GM21825 (cell line): ENCODE measurements around the gene CREB3L2.
"Not testable (repeated sequence)": the region's sequence is repeated elsewhere in the genome, so short reads cannot be mapped to it uniquely, and the experiment has no call there.

Source experiments
- ATAC-seq: cut with Tn5 transposase; IDR thresholded peaks from one replicate; pipeline ENCODE4 v1.9.1; 2021; ENCODE audit warnings: mild to moderate bottlenecking, moderate library complexity; ENCODE audit not compliant: unreplicated experiment

The CREB3L2 gene, protein sequence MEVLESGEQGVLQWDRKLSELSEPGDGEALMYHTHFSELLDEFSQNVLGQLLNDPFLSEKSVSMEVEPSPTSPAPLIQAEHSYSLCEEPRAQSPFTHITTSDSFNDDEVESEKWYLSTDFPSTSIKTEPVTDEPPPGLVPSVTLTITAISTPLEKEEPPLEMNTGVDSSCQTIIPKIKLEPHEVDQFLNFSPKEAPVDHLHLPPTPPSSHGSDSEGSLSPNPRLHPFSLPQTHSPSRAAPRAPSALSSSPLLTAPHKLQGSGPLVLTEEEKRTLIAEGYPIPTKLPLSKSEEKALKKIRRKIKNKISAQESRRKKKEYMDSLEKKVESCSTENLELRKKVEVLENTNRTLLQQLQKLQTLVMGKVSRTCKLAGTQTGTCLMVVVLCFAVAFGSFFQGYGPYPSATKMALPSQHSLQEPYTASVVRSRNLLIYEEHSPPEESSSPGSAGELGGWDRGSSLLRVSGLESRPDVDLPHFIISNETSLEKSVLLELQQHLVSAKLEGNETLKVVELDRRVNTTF

DNA sequence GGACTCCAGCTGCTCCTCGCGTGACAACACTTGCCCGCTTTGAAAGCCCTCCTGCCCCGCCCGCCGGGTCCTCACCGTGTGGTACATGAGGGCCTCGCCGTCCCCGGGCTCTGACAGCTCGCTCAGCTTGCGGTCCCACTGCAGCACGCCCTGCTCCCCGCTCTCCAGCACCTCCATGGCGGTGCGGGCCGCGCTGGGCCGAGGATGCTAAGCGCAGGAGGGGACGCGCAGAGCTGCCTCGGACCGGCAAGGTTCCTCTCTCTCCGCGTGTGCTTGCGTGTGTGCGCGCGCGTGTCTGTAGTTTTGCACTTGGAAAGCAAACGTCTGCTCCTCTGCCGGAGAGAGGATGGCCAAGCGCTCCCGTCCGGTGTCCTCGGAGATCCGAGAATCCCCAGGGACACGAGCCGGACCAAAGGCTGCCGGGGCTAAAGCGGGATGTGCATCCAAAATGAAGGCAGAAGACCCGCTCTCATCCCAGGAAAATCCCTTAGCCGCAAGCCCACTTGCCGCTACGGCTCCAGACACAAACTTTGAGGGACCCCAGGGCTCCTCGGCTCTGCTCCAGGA lies at the start of gene CREB3L2:
TSS of gene CREB3L2 (minus strand) at position 558 of the 567 bp plus-strand sequence. CDS start at position 177, 381 bp downstream.
- peak; percentile 30 for ATAC-seq

DNA sequence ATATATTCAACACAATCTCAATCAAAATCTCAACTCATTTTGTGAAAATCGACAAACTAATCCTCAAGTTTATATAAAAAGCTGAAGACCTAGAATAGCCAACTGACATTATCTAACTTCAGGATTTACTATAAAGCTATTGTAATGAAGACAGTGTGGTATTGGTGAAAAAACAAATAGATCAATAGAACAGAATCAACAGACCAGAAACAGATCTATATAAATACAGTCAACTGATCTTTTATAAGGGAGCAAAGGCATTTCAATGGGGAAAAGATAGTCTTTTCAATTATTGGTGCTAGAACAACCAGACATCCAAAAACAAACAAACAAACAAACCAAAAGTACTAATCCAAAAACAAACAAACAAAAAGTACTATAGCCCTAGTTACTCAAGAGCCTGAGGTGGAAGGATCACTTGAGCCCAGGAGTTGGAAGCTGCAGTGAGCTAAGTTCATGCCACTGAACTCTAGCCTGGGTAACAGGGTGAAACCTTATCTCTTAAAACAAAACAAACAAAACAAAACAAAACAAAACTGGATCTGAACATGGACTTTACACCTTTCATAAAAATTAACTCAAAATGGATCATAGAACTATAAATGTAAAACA lies 47.7 kb upstream of the CREB3L2 start:
- ATAC-seq = no peak

- ATAC-seq = no peak
Measured at GRCh38 chr7:138047907-138048306, 46.0 kb upstream of the CREB3L2 start.

GRCh38 chr7:138044897-138045296 lies 43.0 kb upstream of the CREB3L2 start:
- no peak for ATAC-seq

GRCh38 chr7:138040063-138040462 lies 38.2 kb upstream of the CREB3L2 start:
- not testable (repeated sequence) for ATAC-seq

DNA sequence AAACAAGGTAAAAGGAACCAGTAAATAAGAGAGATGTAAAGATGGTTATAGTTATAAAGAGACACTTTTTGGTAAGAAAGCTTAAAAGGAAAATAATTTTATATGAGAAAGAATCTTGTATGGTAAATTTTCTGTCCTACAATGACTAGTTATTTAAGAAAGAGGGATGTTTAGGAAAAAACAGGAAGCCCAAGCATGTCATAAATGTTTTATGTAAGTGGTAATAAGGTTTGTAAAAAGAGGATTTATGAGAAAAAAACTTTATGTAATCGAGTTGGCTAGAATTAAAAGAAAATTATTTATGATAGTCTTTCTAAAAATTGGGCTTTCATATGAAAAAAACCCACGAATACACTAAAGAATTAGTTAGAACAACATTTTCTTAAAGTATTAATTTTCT lies 34.2 kb upstream of the CREB3L2 start:
- ATAC-seq = no peak

GRCh38 chr7:138033241-138033640 lies 31.4 kb upstream of the CREB3L2 start:
- no peak for ATAC-seq

GRCh38 chr7:138032770-138033169 lies 30.9 kb upstream of the CREB3L2 start:
- ATAC-seq = no peak

DNA sequence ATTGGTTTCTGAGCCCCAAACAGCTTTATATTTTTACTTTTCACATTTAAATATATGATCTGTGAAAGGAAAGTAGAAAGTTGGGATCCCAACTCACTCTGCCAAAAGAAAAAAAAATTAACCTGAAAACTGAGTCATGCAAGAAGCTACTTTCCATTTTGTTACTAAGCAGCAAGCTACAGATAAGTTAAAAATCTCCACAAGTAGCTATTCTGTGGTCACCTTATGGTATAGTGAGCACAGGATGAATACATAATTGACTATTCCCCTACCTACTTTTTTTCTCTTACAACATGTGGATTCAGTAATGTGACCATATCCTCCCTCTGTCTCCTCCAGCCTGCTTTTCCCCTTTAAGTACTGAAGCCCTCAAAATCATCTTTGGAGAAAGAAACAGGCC lies 30.3 kb upstream of the CREB3L2 start:
- ATAC-seq = peak; percentile 69

DNA sequence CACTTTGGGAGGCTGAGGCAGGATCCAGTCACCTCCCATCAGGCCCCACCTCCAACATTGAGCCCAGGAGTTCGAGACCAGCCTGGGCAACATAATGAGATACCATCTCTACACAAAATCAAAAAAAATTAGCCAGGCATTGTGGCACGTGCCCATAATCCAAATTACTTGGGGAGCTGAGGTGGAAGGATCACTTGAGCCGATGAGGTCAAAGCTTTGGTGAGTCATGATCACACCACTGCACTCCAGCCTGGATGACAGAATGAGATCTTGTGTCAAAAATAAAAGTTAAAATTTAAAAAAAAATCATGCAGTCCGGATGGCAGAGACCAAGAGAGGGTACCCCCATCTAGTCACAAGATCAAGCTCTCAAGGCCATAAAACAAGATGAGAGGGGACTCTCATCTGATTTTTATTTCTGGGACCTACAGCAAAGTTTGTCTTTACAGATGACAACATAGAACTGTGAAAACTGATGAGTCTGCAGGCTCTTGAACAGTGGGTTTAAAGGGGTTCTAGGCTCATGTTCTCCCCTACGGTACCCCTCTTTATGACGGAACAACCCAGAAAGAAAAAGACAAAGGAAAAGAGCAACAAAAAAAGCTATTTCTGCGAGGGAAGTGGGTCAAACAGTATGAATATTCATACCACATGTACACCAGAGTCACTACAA lies 28.9 kb upstream of the CREB3L2 start:
- no peak for ATAC-seq

DNA sequence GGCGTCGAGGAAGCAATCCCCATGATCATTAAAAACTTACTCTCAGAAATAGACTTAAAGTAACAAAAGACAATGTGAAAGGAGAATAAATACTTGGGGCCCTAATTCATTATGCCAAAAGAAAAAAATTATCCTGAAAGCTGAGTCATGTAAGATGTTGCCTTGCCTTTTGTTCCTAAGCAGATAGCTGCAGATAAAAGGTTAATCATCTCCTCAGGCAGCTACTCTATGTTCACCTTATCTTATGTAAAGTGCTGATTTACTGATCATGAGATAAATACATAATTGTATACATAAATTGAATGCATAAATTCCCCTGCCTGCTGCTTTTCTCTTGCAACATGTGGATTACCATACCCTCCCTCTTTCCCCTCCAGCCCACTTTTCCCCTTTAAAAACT lies 28.1 kb upstream of the CREB3L2 start:
- ATAC-seq = no peak

DNA sequence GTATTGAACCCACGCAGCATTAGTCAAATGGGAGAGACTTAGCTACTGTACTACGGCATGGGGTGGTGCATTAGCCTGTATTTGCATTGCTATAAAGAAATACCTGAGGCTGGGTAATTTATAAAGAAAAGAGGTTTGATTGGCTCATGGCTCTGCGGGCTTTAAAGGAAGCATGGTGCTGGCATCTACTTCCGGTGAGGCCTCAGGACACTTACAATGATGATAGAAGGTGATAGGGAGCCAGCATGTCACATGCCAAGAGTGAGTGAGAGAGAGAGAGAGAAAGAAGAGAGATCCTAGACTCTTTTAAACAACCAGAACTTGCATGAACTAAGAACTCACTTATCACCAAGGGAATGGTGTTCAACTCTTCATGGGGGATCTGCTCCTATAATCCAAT lies 27.2 kb upstream of the CREB3L2 start:
- no peak for ATAC-seq

DNA sequence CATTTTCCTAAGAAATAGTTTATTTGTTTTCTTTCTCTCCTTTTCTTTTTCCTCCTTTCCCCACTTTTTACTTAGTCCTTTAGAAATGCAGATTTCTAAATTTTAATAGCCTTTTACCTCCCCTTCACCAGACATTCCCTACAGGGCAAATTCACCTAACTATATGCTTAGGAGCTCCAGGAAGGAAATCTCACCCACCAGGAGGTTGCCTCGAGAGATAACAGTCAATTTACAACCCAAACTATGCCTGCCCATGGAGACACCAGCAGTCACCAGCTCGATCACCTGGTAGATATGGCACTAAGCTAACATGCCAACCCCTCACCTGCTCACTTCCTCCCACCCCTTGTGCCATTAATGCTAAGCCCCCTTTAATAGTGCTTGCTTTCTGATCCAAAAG lies 25.2 kb upstream of the CREB3L2 start:
- no peak for ATAC-seq

GRCh38 chr7:138025215-138026186 lies 23.6 kb upstream of the CREB3L2 start:
- no peak for ATAC-seq

DNA sequence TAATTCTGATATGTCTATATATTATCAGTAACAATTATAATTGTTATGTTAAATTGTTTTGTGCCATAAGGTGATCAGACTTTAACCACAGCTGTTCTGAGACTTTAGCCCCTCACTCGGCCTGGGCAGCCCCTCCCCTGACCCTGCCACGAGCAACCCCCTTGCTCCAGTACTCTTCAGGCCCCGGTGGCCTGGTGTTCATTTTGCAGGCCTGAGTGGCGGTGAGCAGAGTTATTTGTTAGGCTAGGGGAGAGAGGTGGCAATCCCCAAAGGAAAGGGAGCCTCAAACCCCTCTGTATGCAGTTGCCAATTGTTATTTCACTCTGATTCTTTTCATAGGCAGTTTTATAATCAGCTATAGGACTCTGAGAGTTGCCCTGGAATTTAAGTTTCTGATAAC lies 22.9 kb upstream of the CREB3L2 start:
- no peak for ATAC-seq

- no peak for ATAC-seq
Measured at GRCh38 chr7:138024343-138024691, 22.4 kb upstream of the CREB3L2 start.

GRCh38 chr7:138023618-138024342 lies 21.9 kb upstream of the CREB3L2 start:
- peak; percentile 79 for ATAC-seq

- ATAC-seq = no peak
Measured at GRCh38 chr7:138021889-138022288, 20.0 kb upstream of the CREB3L2 start.

GRCh38 chr7:138017992-138018391 lies 16.1 kb upstream of the CREB3L2 start:
- no peak for ATAC-seq

DNA sequence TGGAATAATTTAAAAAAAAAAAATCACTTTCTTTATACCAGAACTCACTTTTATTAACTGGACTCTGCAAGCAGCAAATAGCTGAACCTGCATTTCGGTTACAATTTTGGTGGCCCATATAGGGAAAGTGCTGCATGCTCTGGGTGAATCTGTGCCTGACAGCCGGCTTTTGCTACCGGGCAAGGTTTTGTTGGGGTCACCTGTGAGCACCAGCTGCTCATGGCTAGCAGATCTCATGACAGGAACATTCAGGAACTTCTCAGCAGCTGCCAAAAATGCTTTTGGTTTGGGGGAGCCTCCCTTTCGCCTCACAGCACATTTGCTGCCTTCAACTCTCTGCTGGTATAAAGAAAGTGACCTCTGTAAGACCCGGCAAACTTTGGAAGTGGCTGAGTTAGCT lies 13.2 kb upstream of the CREB3L2 start:
- no peak for ATAC-seq
